Central memory CD8-positive, alpha-beta T cell (primary cell): ENCODE data around the gene SHH.

ENCODE experiments used
- ATAC-seq: fragments of 150-1000 bp; cut with Tn5 transposase; replicated peaks from 2 replicates; pipeline ENCODE4 v1.10.0; 2022; ENCODE audit warnings: mild to moderate bottlenecking, moderate FRiP score, moderate number of reproducible peaks; ENCODE audit not compliant: poor library complexity, severe bottlenecking; ENCODE audit errors: extremely low read depth
- DNase-seq, 2 donors: peaks; one replicate each; pipeline ENCODE4 v3.0.0; 2021; ENCODE audit warnings: low spot score in 2 of 2
- H3K27ac Mint-ChIP-seq: one replicate; pipeline ENCODE4 v1.8.0; 2022; ENCODE audit warnings: low read depth, mild to moderate bottlenecking, moderate library complexity, mixed read lengths
- H3K27me3 Mint-ChIP-seq: one replicate; pipeline ENCODE4 v1.8.0; 2022; ENCODE audit warnings: mixed read lengths
- H3K36me3 Mint-ChIP-seq: one replicate; pipeline ENCODE4 v1.8.0; 2022; ENCODE audit warnings: mild to moderate bottlenecking, moderate library complexity, mixed read lengths; ENCODE audit not compliant: insufficient read depth
- H3K4me1 Mint-ChIP-seq: one replicate; pipeline ENCODE4 v1.8.0; 2022; ENCODE audit warnings: mixed read lengths
- H3K4me3 Mint-ChIP-seq: one replicate; pipeline ENCODE4 v1.8.0; 2022; ENCODE audit warnings: mild to moderate bottlenecking, moderate library complexity, mixed read lengths
- H3K9me3 Mint-ChIP-seq: one replicate; pipeline ENCODE4 v1.8.0; 2022; ENCODE audit warnings: mixed read lengths

SHH gene

GRCh38 chr7:155766966-155767916 lies 45.0 kb downstream of the SHH start:
- DNase-seq: no peak
- Mint-ChIP-seq H3K4me3 (no peak overlapping the region), H3K4me1 (peaks cover 49% of the 10 kb centered on the region), H3K27ac (no peak overlapping the region), H3K9me3 (no peaks in the 10 kb centered on the region), H3K36me3 (peaks cover 30% of the 10 kb centered on the region), H3K27me3 (no peaks in the 10 kb centered on the region)
- no peak for ATAC-seq

DNA sequence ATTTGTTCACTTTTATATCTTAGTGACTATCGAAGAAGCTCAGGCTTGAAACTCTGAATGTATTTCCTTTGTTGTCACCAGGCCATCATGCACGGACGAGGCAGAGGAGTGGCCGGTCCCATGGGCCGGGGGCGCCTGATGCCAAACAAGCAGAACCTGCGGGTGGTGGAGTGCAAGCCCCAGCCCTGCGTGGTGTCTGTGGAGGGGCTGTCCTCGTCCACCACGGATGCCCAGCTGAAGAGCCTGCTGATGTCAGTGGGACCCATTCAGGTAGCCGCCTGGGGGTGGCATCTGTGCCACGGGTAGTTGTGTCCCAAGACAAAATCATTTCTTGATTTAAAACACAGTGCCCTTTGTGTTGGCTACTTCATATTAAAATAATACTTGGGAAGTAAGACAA lies 45.9 kb downstream of the SHH start:
- Mint-ChIP-seq H3K27me3 (no peaks in the 10 kb centered on the region), H3K9me3 (no peaks in the 10 kb centered on the region), H3K27ac (no peak overlapping the region), H3K4me1 (peaks cover 58% of the 10 kb centered on the region), H3K4me3 (no peak overlapping the region), H3K36me3 (peaks cover 32% of the 10 kb centered on the region)
- DNase-seq: no peak
- ATAC-seq: no peak

- Mint-ChIP-seq H3K36me3 (peaks cover 29% of the 10 kb centered on the region), H3K4me1 (peaks cover 59% of the 10 kb centered on the region), H3K4me3 (no peak overlapping the region), H3K27ac (no peak overlapping the region), H3K27me3 (no peaks in the 10 kb centered on the region), H3K9me3 (no peaks in the 10 kb centered on the region)
- DNase-seq: no peak
- no peak for ATAC-seq
These were observed 46.8 kb downstream of the SHH start for GRCh38 chr7:155765458-155765857.

DNA sequence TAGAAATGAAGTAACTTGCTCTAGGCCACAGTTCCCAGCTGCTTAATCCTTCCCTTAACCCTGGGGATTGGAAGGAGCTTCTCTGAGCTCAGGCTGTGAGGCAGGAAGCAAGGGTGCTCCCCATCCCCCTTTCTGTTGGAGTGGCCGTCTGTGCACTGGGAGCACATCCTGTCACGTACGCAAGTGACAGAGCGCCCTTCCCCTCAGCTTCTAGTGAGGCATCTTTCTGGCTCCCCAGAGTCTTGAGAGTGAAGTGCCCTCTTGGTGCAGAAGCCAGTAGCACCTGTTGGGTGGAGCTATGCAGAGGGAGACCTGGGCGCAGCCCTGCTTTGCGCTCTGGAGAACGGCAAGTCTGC lies 47.8 kb downstream of the SHH start:
- Mint-ChIP-seq H3K27me3 (no peaks in the 10 kb centered on the region), H3K27ac (peak overlapping the region; percentile 76), H3K36me3 (peaks cover 28% of the 10 kb centered on the region), H3K4me3 (peak overlapping the region; percentile 67), H3K4me1 (peaks cover 52% of the 10 kb centered on the region), H3K9me3 (no peaks in the 10 kb centered on the region)
- ATAC-seq (peak; percentile 37), DNase-seq (no peak)

DNA sequence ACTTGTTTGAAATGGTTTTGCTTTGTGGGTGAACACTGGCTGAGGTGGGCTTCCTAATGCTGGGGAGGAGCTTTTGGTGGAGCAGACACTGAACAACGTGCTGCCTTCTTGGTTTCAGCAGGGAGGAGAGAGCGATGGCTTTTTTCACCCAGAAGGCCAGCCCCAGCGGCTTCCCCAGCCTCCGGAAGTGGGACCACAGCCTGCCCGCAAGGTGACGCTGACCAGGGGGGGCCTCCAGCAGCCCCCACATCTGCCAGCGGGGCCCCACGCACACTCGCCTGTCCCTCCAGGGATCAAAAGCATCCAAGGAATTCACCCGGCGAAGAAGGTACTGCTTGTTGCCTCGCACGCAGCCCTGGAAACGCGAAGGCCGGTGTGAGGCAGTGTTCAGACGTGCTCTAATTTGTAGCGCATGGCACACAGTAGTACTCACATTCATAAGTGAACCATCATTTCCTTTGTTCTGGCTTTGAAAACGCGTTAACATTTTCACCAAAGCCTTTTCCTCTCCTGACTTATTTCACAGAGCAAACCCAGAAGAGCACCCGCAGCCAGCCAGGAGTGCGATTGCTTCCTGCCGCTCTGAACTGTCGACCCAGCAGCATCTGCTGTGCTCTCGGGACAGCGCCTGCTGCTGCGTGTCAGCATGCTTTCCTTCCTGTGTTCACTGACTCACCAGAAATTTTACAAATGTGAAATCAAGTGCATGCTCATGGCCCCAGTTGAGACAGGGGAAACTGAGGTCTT lies 48.4 kb downstream of the SHH start:
- peak overlapping the region; percentile 67 for H3K4me3 Mint-ChIP-seq
- H3K9me3 Mint-ChIP-seq: no peaks in the 10 kb centered on the region
- peaks cover 27% of the 10 kb centered on the region for H3K36me3 Mint-ChIP-seq
- peak; percentile 81 for ATAC-seq
- no peaks in the 10 kb centered on the region for H3K27me3 Mint-ChIP-seq
- peak; percentile 31 to 33 for DNase-seq
- H3K27ac Mint-ChIP-seq: peak overlapping the region; percentile 76
- peaks cover 52% of the 10 kb centered on the region for H3K4me1 Mint-ChIP-seq

GRCh38 chr7:155763122-155763521 lies 49.1 kb downstream of the SHH start:
- Mint-ChIP-seq H3K36me3 (peaks cover 26% of the 10 kb centered on the region), H3K27me3 (no peaks in the 10 kb centered on the region), H3K4me3 (peak overlapping the region; percentile 67), H3K27ac (peak overlapping the region; percentile 76), H3K9me3 (no peaks in the 10 kb centered on the region), H3K4me1 (peaks cover 48% of the 10 kb centered on the region)
- no peak for DNase-seq
- ATAC-seq: no peak

DNA sequence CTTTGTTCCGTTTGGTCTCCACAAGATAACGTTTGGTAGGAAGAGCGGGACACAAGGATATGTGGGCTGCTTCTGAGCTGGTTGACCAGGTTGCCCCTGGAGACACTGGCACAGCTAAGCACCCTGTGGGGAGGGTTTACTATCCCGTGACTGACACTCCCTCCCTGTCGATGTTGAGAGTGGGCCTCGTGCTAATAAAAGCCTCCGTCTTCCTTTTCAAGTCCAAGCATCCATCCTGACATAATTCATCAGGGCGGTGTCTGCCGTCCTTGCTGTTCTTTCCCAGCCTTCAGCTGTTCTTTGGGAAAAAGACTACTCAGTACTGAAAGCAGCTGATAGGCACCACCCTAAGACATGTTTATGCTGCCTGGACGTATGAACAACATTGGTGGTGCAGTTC lies 49.6 kb downstream of the SHH start:
- DNase-seq: no peak
- peaks cover 47% of the 10 kb centered on the region for H3K4me1 Mint-ChIP-seq
- no peak for ATAC-seq
- H3K27me3 Mint-ChIP-seq: no peaks in the 10 kb centered on the region
- no peaks in the 10 kb centered on the region for H3K9me3 Mint-ChIP-seq
- peak overlapping the region; percentile 76 for H3K27ac Mint-ChIP-seq
- H3K4me3 Mint-ChIP-seq: peak overlapping the region; percentile 67
- peaks cover 26% of the 10 kb centered on the region for H3K36me3 Mint-ChIP-seq

GRCh38 chr7:155762036-155762435 lies 50.2 kb downstream of the SHH start:
- ATAC-seq (no peak), DNase-seq (no peak)
- Mint-ChIP-seq H3K27ac (peak overlapping the region; percentile 76), H3K9me3 (no peaks in the 10 kb centered on the region), H3K36me3 (peaks cover 20% of the 10 kb centered on the region), H3K27me3 (no peaks in the 10 kb centered on the region), H3K4me3 (no peak overlapping the region), H3K4me1 (peaks cover 47% of the 10 kb centered on the region)

- Mint-ChIP-seq H3K27ac (peak overlapping the region; percentile 63), H3K9me3 (no peaks in the 10 kb centered on the region), H3K4me3 (no peak overlapping the region), H3K4me1 (peaks cover 47% of the 10 kb centered on the region), H3K36me3 (peaks cover 17% of the 10 kb centered on the region), H3K27me3 (no peaks in the 10 kb centered on the region)
- DNase-seq (no peak), ATAC-seq (no peak)
These were observed 51.1 kb downstream of the SHH start for GRCh38 chr7:155761162-155761561.

GRCh38 chr7:155759740-155760430 lies 52.4 kb downstream of the SHH start:
- DNase-seq (no peak), ATAC-seq (no peak)
- peaks cover 53% of the 10 kb centered on the region for H3K4me1 Mint-ChIP-seq
- no peaks in the 10 kb centered on the region for H3K27me3 Mint-ChIP-seq
- no peaks in the 10 kb centered on the region for H3K9me3 Mint-ChIP-seq
- peaks cover 11% of the 10 kb centered on the region for H3K36me3 Mint-ChIP-seq
- no peak overlapping the region for H3K4me3 Mint-ChIP-seq
- no peak overlapping the region for H3K27ac Mint-ChIP-seq

DNA sequence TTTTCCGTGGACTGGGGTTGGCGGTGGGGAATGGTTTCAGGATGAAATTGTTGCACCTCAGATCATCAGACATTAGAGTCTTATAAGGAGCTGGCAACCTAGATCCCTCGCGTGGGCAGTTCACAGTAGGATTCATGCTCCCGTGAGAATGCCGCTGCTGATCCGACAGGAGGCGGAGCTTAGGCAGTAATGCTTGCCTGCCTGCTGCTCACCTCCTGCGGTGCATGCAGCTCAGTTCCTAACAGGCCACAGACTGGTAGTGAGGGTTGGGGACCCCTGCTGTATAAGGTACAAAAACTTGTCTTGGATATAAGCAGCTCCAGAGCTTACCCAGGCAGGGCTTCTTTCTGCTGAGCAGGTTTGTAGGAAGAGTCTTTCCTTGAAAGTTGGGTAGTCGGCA lies 53.9 kb downstream of the SHH start:
- ATAC-seq (no peak), DNase-seq (no peak)
- no peak overlapping the region for H3K4me3 Mint-ChIP-seq
- no peaks in the 10 kb centered on the region for H3K9me3 Mint-ChIP-seq
- H3K4me1 Mint-ChIP-seq: peaks cover 53% of the 10 kb centered on the region
- no peak overlapping the region for H3K27ac Mint-ChIP-seq
- no peaks in the 10 kb centered on the region for H3K27me3 Mint-ChIP-seq
- H3K36me3 Mint-ChIP-seq: peaks cover 10% of the 10 kb centered on the region

DNA sequence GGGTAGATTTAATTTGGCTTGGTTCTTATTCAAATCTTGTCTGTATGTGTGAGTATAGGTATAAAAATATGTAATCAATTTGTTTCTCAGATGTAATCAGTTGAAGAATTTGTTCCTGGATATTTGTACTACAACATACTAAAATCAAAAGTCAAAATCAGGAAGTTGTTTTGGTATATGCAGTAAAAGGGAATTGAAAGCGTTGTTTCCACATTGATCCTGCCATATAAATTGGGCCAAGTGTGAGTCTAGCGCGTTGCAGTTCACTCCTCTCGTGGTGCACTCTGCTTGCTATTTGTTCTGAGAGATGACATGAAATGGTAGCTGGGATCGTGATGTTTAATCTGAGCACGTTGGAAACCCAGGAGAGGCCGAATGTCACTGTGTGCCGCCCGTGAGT lies 55.9 kb downstream of the SHH start:
- no peak for DNase-seq
- Mint-ChIP-seq H3K4me1 (peaks cover 53% of the 10 kb centered on the region), H3K27ac (no peak overlapping the region)

More for the DNA sequence above, 55.9 kb downstream of the SHH start:
- no peak for ATAC-seq
- no peaks in the 10 kb centered on the region for H3K27me3 Mint-ChIP-seq
- peaks cover 13% of the 10 kb centered on the region for H3K36me3 Mint-ChIP-seq
- no peak overlapping the region for H3K4me3 Mint-ChIP-seq
- H3K9me3 Mint-ChIP-seq: no peaks in the 10 kb centered on the region
